Midbrain (tissue), 1 donor: Measurements from ENCODE around the gene DOCK4.

ENCODE experiments used
- DNase-seq: peaks from one replicate; lab custom pipeline; 2025; lab: John Stamatoyannopoulos, UW

The DOCK4 gene

GRCh38 chr7:111855161-111855841 lies 350.9 kb downstream of the DOCK4 start:
- peak; percentile 52 for DNase-seq

GRCh38 chr7:111853201-111853990 lies 352.8 kb downstream of the DOCK4 start:
- DNase-seq = no peak

- no peak for DNase-seq
These were observed 354.1 kb downstream of the DOCK4 start for GRCh38 chr7:111852081-111852480.

GRCh38 chr7:111846898-111847297 lies 359.3 kb downstream of the DOCK4 start:
- DNase-seq = no peak

- no peak for DNase-seq
These were observed 360.3 kb downstream of the DOCK4 start for GRCh38 chr7:111845853-111846252.

- DNase-seq = no peak
These were observed 361.1 kb downstream of the DOCK4 start for GRCh38 chr7:111844904-111845671.

- DNase-seq = no peak
These were observed 363.7 kb downstream of the DOCK4 start for GRCh38 chr7:111842491-111842890.

GRCh38 chr7:111841596-111842205 lies 364.5 kb downstream of the DOCK4 start:
- no peak for DNase-seq

- peak; percentile 15 for DNase-seq
These were observed 365.7 kb downstream of the DOCK4 start for GRCh38 chr7:111840528-111840927.

GRCh38 chr7:111839261-111839660 lies 366.9 kb downstream of the DOCK4 start:
- DNase-seq = no peak

GRCh38 chr7:111836592-111836991 lies 369.6 kb downstream of the DOCK4 start:
- DNase-seq = no peak

- no peak for DNase-seq
These were observed 371.1 kb downstream of the DOCK4 start for GRCh38 chr7:111835066-111835465.

- DNase-seq = no peak
These were observed 371.8 kb downstream of the DOCK4 start for GRCh38 chr7:111834367-111834766.

- no peak for DNase-seq
These were observed 372.7 kb downstream of the DOCK4 start for GRCh38 chr7:111833466-111833865.

- DNase-seq = no peak
These were observed 374.0 kb downstream of the DOCK4 start for GRCh38 chr7:111832174-111832573.

- DNase-seq = no peak
These were observed 377.0 kb downstream of the DOCK4 start for GRCh38 chr7:111829221-111829620.

- DNase-seq = no peak
These were observed 378.2 kb downstream of the DOCK4 start for GRCh38 chr7:111827863-111828504.

GRCh38 chr7:111825046-111825445 lies 381.2 kb downstream of the DOCK4 start:
- no peak for DNase-seq

GRCh38 chr7:111823826-111824225 lies 382.4 kb downstream of the DOCK4 start:
- no peak for DNase-seq

- no peak for DNase-seq
These were observed 385.2 kb downstream of the DOCK4 start for GRCh38 chr7:111821046-111821445.

GRCh38 chr7:111820621-111821020 lies 385.6 kb downstream of the DOCK4 start:
- no peak for DNase-seq

- DNase-seq = no peak
These were observed 386.1 kb downstream of the DOCK4 start for GRCh38 chr7:111820121-111820520.
